ENCODE data around the gene CLCA1. TPM values are rescaled to one million over a fixed set of nuclear protein-coding genes. Genes with fewer than 3 reads are reported as not detected.

CLCA1 gene
- total RNA-seq, 1 experiment from 2014 or later = not detected

DNA sequence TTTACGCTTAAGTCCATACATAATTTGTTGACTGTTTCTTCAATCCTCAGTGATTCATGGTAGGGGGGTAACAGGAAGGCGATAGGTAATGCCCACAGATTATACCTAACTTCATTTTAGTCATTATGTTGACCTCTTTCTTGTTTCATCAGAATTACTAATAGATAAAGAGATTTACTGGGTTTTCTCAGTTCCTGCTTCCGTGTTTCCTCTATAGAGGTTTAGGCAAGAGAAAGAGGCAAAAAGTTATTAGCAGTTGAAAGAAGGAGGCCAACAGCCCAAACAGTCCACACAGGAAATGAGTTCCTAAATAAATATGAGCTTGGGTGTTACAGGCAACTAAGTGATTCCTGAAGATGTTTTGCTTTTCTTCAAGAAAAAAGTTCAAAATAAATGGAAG, 17.9 kb upstream of the CLCA1 start:
- Histone ChIP-seq H2AK5ac (ENCODE audit: insufficient read length, low read length) (no peak overlapping the region), H2BK12ac (ENCODE audit: insufficient read length, low read depth, low read length) (no peak overlapping the region), H2AFZ (ENCODE audit: low read length) (no peak overlapping the region), H2BK20ac (ENCODE audit: low read depth, low read length, poor library complexity, severe bottlenecking) (no peak overlapping the region), H3K23ac (ENCODE audit: insufficient read length, low read depth, low read length) (no peak overlapping the region), H2BK5ac (ENCODE audit: insufficient read length, low read length) (no peak overlapping the region), H4K5ac (ENCODE audit: insufficient read length, low read depth, low read length) (no peak overlapping the region), H3K4me2 (ENCODE audit: insufficient read depth, insufficient read length, low read length) (no peak overlapping the region), H3K27ac (ENCODE audit: insufficient read length, low read depth, low read length) (no peak overlapping the region), H3T11ph (ENCODE audit: low read length) (no peak overlapping the region), H3K18ac (ENCODE audit: insufficient read length, low read depth, low read length) (no peak overlapping the region), H3K9me3 (ENCODE audit: control insufficient read depth, low read depth, low read length) (no peaks in the 10 kb centered on the region), H3K4ac (ENCODE audit: low read depth, low read length) (no peak overlapping the region), H3K56ac (ENCODE audit: insufficient read length, low read depth, low read length) (no peak overlapping the region), H3K27me3 (ENCODE audit: insufficient read depth, low read length) (no peaks in the 10 kb centered on the region), H2BK120ac (ENCODE audit: low read depth, low read length, poor library complexity, severe bottlenecking) (no peak overlapping the region), H4K91ac (ENCODE audit: insufficient read length, low read depth, low read length) (no peak overlapping the region), H2BK15ac (ENCODE audit: low read depth, low read length) (no peak overlapping the region), H3K9ac (ENCODE audit: extremely low read depth, insufficient read length, low read length) (no peak overlapping the region), H3K4me1 (ENCODE audit: insufficient read depth, low read length) (no peaks in the 10 kb centered on the region), H4K20me1 (ENCODE audit: control insufficient read depth, insufficient read depth, insufficient read length) (no peaks in the 10 kb centered on the region), H3K79me2 (ENCODE audit: insufficient read depth, low read length) (no peaks in the 10 kb centered on the region), H3K23me2 (ENCODE audit: insufficient read length, low read depth, low read length, poor library complexity, severe bottlenecking) (no peaks in the 10 kb centered on the region), H3K14ac (ENCODE audit: insufficient read depth, low read length) (no peak overlapping the region), H3K79me1 (ENCODE audit: insufficient read depth, low read depth, low read length, poor library complexity, severe bottlenecking) (no peaks in the 10 kb centered on the region), H4K8ac (replicated peaks; ENCODE audit: insufficient read length, low read depth, low read length) (no peak overlapping the region)
- Mint-ChIP-seq H3K4me3 (no peak overlapping the region), H3K27ac (no peak overlapping the region), H3K27me3 (ENCODE audit: low read depth) (no peaks in the 10 kb centered on the region), H3K36me3 (ENCODE audit: insufficient read depth in 1 of 3, low read depth in 3 of 3) (no peaks in the 10 kb centered on the region), H3K9me3 (no peaks in the 10 kb centered on the region), H3K4me1 (peaks cover 6% of the 10 kb centered on the region in 2 experiments; a peak in 3 of 4 replicates)
- WGBS (ENCODE audit: extremely low coverage, insufficient read length, low lambda C conversion rate) = no CpG with 5 or more reads among the region's 3 CpGs
- DNase-seq = no peak
- TF ChIP-seq, protein P1, sequence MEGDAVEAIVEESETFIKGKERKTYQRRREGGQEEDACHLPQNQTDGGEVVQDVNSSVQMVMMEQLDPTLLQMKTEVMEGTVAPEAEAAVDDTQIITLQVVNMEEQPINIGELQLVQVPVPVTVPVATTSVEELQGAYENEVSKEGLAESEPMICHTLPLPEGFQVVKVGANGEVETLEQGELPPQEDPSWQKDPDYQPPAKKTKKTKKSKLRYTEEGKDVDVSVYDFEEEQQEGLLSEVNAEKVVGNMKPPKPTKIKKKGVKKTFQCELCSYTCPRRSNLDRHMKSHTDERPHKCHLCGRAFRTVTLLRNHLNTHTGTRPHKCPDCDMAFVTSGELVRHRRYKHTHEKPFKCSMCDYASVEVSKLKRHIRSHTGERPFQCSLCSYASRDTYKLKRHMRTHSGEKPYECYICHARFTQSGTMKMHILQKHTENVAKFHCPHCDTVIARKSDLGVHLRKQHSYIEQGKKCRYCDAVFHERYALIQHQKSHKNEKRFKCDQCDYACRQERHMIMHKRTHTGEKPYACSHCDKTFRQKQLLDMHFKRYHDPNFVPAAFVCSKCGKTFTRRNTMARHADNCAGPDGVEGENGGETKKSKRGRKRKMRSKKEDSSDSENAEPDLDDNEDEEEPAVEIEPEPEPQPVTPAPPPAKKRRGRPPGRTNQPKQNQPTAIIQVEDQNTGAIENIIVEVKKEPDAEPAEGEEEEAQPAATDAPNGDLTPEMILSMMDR (conservative IDR thresholded peaks at IDR 0.05) = no peak

Data from H9 (cell line).